Mononuclear cell (primary cell): Measurements from ENCODE around the gene NOTUM. TPM values are rescaled to one million over a fixed set of nuclear protein-coding genes. Genes with fewer than 3 reads are reported as not detected.

ENCODE experiments used
- H3K27me3 ChIP-seq: 2 replicates; pipeline ENCODE4 v1.6.0; 2011; ENCODE audit warnings: low read length, control low read depth; ENCODE audit not compliant: insufficient read depth
- H3K4me1 ChIP-seq: 2 replicates; pipeline ENCODE4 v1.5.1; 2011; ENCODE audit warnings: mild to moderate bottlenecking, low read length, control low read depth; ENCODE audit not compliant: insufficient read depth
- H3K4me3 ChIP-seq: 2 replicates; pipeline ENCODE4 v1.5.1; 2011; ENCODE audit warnings: mild to moderate bottlenecking, low read length, moderate library complexity
- H3K9me3 ChIP-seq: 2 replicates; pipeline ENCODE4 v1.5.1; 2011; ENCODE audit warnings: low read depth, mild to moderate bottlenecking, control low read depth, low read length
- total RNA-seq: library from RNA; depleted of rRNA; stranded (reverse); fragments of >200 nt; gene quantifications from one replicate; pipeline ENCODE4 v1.2.3, GENCODE V29; 2012

Gene NOTUM
- total RNA-seq, 1 donor: not detected

DNA sequence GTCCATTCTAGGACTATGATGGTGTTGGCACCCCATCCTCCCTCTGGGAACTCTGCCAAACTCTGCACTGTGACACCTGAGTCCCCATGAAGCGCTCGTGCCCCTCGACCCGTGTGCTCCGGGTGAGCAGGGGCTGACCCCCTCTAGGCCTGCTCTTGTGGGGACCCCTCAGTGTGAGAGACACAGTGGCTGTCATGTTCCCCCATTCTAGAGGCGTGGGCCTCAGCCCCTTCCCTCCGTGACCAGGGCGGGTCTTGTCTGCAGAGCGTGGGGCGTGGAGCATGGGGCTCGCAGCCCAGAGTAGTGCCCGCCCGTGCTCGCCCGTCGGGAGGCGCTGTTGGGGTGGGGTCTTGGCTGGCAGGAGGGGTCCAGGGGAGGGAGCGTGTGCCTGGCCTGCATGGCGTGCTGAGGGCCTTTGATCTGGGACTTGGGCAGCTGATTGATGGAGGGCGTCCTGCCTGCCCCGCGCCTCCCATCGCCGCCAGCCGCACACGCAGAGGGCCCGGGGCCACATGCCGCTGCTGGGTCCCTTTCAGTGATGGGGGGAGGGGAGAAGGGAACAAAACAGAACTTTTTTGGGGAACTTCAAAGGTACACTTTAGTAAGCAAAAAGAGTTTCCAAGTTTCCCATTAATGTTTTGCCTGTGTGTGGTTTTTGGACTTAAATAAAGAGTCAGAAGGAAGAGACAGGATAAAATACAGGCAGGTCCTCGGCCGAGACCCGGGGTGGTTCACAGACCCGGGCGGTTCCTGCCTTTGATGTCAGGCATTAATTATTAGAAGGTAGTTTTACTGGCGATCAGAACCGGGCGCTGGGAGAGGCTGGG lies 39.2 kb upstream of the NOTUM start:
- H3K9me3 ChIP-seq: no peaks in the 10 kb centered on the region
- no peak overlapping the region for H3K4me3 ChIP-seq
- H3K27me3 ChIP-seq: no peaks in the 10 kb centered on the region
- H3K4me1 ChIP-seq: no peaks in the 10 kb centered on the region

DNA sequence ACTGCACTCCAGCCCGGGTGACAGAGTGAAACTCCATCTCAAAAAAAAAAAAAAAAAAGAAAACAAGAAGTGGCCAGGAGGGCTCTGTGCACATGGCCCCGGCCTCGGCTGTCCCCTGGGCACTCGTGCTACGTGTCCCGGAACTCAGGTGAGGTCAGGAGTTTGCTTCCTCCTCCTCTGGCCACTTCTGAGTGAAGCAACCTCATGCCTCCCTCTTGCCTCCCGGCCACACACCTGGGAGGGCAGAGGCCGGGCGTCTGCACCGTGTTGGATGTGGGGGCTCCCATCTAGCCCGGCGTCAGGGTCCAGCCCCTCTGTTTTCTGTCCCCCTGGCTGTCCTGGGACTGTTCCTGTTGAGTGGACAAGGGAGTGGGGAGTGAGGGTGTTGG lies 38.6 kb upstream of the NOTUM start:
- no peak overlapping the region for H3K4me3 ChIP-seq
- H3K9me3 ChIP-seq: no peaks in the 10 kb centered on the region
- H3K4me1 ChIP-seq: no peaks in the 10 kb centered on the region
- no peaks in the 10 kb centered on the region for H3K27me3 ChIP-seq

DNA sequence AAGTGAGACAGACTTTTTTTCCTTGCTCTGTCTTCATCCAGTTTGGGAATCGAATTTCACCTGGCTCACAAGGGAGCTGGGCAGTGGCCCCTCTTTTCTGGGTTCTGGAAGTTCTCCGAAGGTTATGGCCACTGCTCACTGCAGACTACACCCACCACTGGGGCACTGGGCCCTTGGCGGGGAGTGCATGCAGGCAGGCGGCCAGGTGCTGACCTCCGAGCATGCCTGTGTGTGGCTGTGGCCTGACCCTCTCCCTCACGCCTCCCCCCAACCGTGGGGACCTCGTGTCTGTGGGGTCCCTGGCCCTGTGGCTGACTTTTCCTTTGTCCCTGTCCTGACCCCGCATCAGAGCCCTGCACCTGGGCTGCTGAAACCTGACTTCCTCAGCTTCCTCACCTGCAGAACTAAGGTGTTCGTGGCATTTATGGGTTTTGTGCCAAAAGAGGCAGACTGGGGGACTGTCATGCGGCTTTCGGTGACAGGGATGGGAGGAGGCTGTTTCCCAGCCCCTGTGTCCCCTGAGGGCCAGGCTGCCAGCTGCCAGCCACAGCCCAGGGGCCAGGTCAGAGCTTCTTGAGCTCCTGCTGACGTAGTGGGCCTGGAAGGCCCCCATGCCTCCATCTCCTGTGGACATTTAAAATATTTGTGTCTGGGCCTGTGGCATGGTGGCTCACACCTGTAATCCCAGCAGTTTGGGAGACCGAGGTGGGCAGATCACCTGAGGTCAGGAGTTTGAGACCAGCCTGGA lies 37.9 kb upstream of the NOTUM start:
- Histone ChIP-seq H3K4me1 (no peaks in the 10 kb centered on the region), H3K9me3 (no peaks in the 10 kb centered on the region), H3K27me3 (no peaks in the 10 kb centered on the region), H3K4me3 (no peak overlapping the region)

DNA sequence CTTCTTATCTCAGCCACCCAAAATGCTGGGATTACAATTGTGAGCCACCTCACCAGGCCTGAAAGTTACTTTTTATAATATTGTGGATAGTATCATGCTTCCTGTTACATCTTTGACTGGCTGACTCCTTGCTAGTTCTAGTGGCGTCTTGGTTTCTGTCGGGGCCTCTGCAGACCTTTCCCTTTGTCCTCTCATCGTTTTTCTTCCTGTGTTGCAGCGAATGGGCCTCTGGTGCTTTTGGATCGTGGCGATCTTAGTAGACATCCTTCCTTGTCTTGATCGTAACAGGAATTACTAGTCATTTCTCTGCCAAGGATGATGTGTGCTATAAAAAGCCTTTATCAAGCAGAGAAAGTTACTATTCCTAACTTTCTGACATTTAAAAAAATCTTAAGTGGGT lies 37.2 kb upstream of the NOTUM start:
- Histone ChIP-seq H3K4me3 (no peak overlapping the region), H3K4me1 (no peaks in the 10 kb centered on the region), H3K27me3 (no peaks in the 10 kb centered on the region), H3K9me3 (no peaks in the 10 kb centered on the region)

DNA sequence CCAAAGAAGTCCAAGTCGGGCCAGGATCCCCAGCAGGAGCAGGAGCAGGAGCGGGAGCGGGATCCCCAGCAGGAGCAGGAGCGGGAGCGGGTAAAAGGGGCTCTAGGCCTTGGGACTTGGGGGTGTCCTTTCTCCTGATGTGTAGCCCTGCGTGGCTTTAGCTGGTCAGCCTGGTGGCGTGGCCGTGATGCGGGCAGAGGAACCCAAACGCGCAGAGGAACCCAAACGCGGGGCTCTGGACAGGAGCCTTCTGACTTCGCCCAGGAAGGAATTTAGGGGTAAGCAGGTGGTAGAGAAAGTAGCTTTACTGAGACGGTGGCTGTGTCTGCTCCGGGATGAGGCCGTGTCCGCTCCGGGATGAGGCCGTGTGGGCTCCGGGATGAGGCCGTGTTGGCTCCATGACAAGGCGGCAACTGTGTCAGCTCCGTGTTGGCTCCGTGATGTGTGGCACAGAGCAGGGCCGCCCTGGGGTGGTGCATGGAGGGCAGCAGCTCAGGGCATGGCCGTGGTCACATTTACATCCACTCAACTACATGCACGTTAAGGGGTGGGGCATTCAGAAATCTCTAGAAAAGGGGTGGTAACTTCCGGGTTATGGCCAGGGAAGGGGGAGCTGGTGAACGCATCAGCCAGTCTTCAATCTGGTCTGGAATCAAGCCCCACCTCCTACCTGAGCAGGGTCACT lies 35.9 kb upstream of the NOTUM start:
- H3K27me3 ChIP-seq: no peaks in the 10 kb centered on the region
- H3K4me3 ChIP-seq: no peak overlapping the region
- H3K4me1 ChIP-seq: no peaks in the 10 kb centered on the region
- H3K9me3 ChIP-seq: no peaks in the 10 kb centered on the region

DNA sequence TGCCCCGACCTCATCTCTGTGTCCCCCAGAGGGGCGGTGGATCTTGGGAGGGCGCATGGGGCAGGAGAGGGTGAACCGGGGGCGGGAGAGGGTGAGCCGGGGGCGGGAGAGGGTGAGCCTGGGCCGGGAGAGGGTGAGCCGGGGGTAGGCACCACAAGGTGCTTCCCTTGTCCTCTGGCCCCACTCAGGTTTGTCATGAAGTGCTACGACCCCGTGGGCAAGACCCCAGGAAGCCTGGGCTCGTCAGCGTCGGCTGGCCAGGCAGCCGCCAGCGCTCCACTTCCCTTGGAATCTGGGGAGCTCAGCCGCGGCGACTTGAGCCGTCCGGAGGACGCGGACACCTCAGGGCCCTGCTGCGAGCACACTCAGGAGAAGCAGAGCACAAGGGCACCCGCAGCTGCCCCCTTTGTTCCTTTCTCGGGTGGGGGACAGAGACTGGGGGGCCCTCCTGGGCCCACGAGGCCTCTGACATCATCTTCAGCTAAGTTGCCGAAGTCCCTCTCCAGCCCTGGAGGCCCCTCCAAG lies 35.3 kb upstream of the NOTUM start:
- Histone ChIP-seq H3K4me3 (no peak overlapping the region), H3K9me3 (no peaks in the 10 kb centered on the region), H3K4me1 (no peaks in the 10 kb centered on the region), H3K27me3 (no peaks in the 10 kb centered on the region)

DNA sequence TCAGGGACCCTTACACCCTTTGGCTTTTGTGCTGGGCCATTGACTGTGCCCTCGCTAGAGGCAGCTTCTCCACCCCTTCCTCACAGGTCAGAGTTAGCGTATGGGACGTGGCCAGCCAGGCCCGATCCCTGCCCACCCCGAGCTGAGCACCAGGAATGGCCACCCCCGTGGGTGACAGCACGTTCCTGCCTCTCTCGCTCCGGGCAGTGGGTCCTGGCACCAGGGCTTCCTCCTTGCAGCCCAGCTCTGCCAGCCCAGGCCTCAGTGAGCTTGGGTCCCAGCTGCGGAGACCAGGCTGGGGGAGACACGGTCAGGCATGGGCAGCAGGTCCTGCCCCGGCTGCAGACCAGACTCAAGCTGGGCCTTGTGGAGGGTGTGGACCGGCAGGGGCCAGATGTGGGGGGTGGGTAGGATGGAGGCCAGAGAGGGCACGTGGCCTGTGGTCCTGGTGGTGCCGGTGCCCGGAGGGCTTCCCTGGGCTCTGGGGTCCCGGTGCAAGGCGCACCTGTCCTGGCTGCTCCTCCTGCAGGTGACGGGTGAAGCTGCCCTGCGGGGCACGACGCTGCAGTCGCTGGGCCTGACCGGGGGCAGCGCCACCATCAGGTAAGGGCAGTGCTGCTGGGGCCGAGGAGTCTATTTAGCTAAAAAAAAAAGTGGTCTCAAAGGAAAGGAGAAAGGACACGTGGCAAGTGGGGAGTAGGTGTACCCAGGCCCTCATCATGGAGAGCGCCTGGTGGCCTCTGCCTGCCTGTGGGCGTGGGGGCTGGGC lies 34.7 kb upstream of the NOTUM start:
- H3K27me3 ChIP-seq: no peaks in the 10 kb centered on the region
- no peaks in the 10 kb centered on the region for H3K4me1 ChIP-seq
- no peaks in the 10 kb centered on the region for H3K9me3 ChIP-seq

DNA sequence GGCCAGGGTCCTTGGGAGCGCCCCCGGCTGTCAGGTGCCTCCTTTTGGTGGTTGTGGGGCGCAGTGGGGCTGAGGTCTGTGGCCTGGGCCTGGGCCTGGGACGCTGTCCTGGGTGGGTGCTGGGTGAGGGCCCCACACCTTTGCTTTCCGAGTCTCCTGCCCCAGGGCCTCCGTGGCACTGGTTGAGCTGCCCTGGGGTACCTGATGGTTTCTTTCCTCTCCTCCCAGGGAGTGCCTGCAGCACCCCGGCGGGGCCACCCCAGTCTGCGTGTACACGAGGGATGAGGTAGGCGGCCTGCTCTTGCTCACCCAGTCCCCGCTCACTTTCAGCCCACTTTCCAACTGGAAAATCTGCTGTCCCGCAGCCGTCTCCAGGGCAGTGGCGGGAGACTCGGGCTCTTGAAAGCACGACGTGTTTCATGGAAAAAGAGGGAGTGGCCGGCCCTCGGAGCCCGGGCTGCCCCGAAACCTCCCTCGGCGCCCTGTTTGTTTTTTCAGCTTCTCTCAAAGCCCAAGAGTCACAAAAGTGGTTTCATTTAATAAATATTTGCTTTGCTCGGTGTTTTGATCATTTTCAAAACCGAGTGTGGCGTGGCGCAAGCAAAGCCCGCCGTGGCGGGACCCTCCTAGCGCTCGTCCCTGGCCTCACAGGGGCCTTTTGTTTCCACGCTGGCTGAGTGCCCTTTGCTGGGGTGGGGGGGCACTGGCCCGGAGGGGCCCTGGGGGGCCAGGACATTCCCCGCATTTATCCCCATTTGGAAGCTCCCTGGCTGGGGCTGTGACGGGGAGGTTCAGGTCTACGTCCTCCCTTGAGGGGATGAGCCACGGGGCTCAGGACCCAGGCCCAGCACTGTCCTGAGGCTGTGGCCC lies 33.8 kb upstream of the NOTUM start:
- Histone ChIP-seq H3K4me3 (no peak overlapping the region), H3K4me1 (no peaks in the 10 kb centered on the region), H3K9me3 (no peaks in the 10 kb centered on the region), H3K27me3 (no peaks in the 10 kb centered on the region)

More for the DNA sequence above, 34.7 kb upstream of the NOTUM start:
- H3K4me3 ChIP-seq: no peak overlapping the region

DNA sequence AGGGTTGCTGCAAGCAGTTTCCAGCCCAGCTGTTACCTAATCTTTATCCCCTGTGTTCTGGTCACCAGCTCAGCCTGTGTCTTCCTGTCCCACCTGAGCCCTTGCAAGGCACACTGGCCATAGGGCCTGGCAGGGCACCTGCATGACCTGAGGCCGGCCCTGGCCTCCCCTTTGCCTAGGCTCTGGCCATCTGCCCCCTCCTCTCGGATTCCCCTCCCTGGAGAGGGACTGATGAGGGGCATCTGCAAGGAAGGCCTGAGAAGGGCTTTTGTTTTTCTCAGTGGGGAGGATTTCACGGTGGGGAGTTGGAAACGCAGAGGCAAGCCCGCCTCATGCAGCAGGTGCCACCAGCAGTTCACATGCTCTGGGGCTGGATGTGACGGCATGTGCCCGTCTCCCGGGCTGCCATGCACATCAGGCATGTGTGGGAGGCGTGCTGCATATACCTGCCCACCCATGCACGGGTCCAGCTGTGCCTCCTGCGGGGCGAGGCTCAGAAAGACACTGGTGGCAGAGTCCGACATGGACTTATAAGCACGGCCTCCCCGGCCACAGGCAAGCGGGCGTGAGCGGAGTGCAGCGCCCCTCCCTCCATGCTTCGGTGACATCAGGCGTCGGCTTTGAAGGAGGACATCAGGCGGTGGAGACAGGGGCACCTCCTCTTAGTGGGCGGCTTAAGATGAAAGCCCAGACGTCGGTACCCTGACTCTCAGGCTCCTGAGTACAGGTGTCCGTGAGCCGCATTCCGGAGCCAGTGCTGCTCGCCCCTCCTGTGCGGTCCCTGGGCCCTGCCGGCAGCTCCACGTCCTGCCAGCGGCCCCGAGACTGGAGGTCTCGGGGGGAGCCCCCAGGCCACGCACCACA lies 33.0 kb upstream of the NOTUM start:
- Histone ChIP-seq H3K4me3 (no peak overlapping the region), H3K4me1 (no peaks in the 10 kb centered on the region), H3K27me3 (no peaks in the 10 kb centered on the region), H3K9me3 (no peaks in the 10 kb centered on the region)

DNA sequence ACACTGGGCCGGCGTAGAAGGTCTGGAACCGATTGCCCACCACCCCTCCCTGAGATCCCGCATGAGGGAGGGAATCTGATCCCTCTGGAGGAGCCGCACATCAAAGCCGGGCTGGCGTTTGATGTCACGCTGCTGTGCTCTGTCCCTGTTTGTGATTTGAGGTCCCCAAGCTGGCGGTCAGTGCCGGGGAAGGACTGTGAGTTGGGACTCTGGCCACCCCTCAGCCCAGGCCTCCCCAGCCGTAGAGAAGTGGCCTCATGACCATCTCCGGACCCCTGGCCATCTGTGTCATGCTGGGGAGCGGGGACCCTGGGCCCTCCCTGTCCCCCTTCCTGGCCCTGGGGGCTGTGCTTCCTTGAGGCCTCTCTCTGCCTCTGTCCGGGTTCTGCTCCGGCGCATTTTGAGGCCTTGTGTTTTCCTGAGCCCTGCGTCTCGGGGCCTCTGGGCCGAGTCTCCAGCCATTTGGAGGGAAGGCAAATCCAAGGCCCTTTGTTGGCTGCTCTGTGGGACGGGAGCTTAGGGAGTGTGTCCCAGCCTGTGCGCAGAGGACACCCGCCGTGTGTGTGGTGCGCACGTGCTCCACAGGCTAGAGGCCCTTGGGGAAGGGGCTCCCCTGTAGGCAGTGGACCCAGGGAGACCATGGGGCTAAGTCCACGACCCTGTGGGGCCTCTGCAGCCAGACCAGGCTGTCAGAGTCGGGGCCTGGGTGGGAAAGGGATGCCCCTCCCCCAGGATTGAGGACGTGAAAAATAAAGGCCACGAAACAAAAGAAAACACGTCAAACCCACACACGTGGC lies 31.5 kb upstream of the NOTUM start:
- no peaks in the 10 kb centered on the region for H3K9me3 ChIP-seq
- no peak overlapping the region for H3K4me3 ChIP-seq
- no peaks in the 10 kb centered on the region for H3K27me3 ChIP-seq

DNA sequence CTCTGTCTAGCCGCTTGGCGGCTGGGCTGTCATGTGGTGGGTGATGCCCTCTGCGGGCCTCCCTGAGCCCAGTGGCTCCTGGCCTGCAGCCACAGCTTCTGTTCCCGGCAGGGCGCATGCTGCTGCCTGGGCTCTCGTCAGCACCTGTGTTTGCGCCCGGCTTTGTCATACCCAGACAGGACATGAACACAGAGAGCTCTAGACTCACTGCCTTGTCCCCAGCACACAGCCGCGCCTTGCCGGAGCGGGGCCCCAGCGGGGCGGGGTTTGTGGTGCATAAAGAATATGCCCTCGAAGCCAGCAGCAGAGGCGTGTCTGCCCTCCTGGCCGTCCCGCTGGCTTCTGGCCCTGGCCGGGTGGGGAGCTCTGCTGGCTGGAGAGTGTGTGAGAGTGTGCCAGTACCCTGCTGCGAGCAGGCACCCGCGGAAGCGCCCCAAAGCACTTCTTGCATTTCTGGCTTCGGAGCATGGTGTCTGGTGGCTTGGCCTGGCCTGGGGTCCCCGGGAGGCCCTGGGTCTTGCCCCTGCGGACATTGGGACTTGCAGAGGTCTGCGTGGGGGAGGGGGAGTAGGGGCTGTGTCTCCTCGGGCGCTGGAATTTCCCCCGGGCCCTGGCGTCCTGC lies 30.8 kb upstream of the NOTUM start:
- Histone ChIP-seq H3K4me1 (no peaks in the 10 kb centered on the region), H3K27me3 (no peaks in the 10 kb centered on the region), H3K9me3 (no peaks in the 10 kb centered on the region), H3K4me3 (no peak overlapping the region)

More for the DNA sequence above, 31.5 kb upstream of the NOTUM start:
- no peaks in the 10 kb centered on the region for H3K4me1 ChIP-seq
